SK-N-MC (cell line): ENCODE data around the gene WDR47.

Experiments
- EZH2 ChIP-seq: fragments of 200-600 bp; sonication (generic); IDR thresholded peaks from one replicate; pipeline ENCODE4 v1.6.1; 2017; ENCODE audit warnings: antibody characterized with exemption
- FOXP2 ChIP-seq: optimal IDR thresholded peaks from 2 replicates; pipeline ENCODE3; 2011; ENCODE audit warnings: mild to moderate bottlenecking, moderate library complexity; ENCODE audit not compliant: insufficient read depth; ENCODE audit errors: extremely low read length, control extremely low read depth
- POLR2AphosphoS5 ChIP-seq: IDR thresholded peaks from 2 replicates; pipeline ENCODE4 v1.6.1; 2012; ENCODE audit warnings: mild to moderate bottlenecking, low read depth, low read length, borderline replicate concordance

- TF ChIP-seq EZH2 (no peak), POLR2AphosphoS5 (no peak), FOXP2 (no peak)
Measured at GRCh38 chr1:109027841-109028240, 14.1 kb downstream of the WDR47 start.
